HPDE6-E6E7 (cell line): ENCODE data around the gene KRTAP10-9.
"Not testable (repeated sequence)": the region's sequence is repeated elsewhere in the genome, so short reads cannot be mapped to it uniquely, and the experiment has no call there.

Source experiments
- DNase-seq: peaks from one replicate; pipeline ENCODE4 v3.0.0; 2011; ENCODE audit warnings: missing footprints; ENCODE audit errors: extremely low spot score

KRTAP10-9 gene

GRCh38 chr21:44626673-44627143 is at the start of gene KRTAP10-9:
TSS of gene KRTAP10-9 (plus strand) at chr21:44627093. CDS start at chr21:44627172, 79 bp downstream.
- no peak for DNase-seq

- DNase-seq, result no peak
Measured at GRCh38 chr21:44578371-44579055, 48.4 kb upstream of the KRTAP10-9 start.

GRCh38 chr21:44579056-44579832 is 47.6 kb upstream of the KRTAP10-9 start:
- no peak for DNase-seq

- no peak for DNase-seq
Measured at GRCh38 chr21:44579833-44580144, 47.1 kb upstream of the KRTAP10-9 start.

GRCh38 chr21:44580231-44580821 is 46.6 kb upstream of the KRTAP10-9 start, which contains the start of gene KRTAP10-5:
TSS of gene KRTAP10-5 (minus strand) at chr21:44580604. CDS start at chr21:44580578, 26 bp downstream.
- DNase-seq, result not testable (repeated sequence)

- no peak for DNase-seq
Measured at GRCh38 chr21:44581158-44581557, 45.7 kb upstream of the KRTAP10-9 start.

- no peak for DNase-seq
Measured at GRCh38 chr21:44582055-44582454, 44.8 kb upstream of the KRTAP10-9 start.

GRCh38 chr21:44583089-44583799 is 43.6 kb upstream of the KRTAP10-9 start:
- no peak for DNase-seq

GRCh38 chr21:44583800-44584147 is 43.1 kb upstream of the KRTAP10-9 start:
- DNase-seq, result no peak

- DNase-seq, result no peak
Measured at GRCh38 chr21:44585892-44586291, 41.0 kb upstream of the KRTAP10-9 start.

GRCh38 chr21:44589094-44589493 is 37.8 kb upstream of the KRTAP10-9 start:
- DNase-seq, result no peak

- DNase-seq, result no peak
Measured at GRCh38 chr21:44589586-44590305, 37.1 kb upstream of the KRTAP10-9 start.

GRCh38 chr21:44590311-44590721 is 36.6 kb upstream of the KRTAP10-9 start:
- no peak for DNase-seq

GRCh38 chr21:44590897-44591800 is 35.7 kb upstream of the KRTAP10-9 start:
- DNase-seq, result not testable (repeated sequence)

- not testable (repeated sequence) for DNase-seq
Measured at GRCh38 chr21:44591801-44592130, 35.1 kb upstream of the KRTAP10-9 start.

- DNase-seq, result no peak
Measured at GRCh38 chr21:44592446-44593311, 34.2 kb upstream of the KRTAP10-9 start, which contains the start of gene KRTAP10-6. TSS of gene KRTAP10-6 (minus strand) at chr21:44592505. CDS start at chr21:44592484, 21 bp downstream.

GRCh38 chr21:44593598-44594405 is 33.1 kb upstream of the KRTAP10-9 start:
- no peak for DNase-seq

GRCh38 chr21:44594406-44594916 is 32.4 kb upstream of the KRTAP10-9 start:
- no peak for DNase-seq
